K562 (cell line): ENCODE data around the gene AKT1. TPM values are rescaled to one million over a fixed set of nuclear protein-coding genes. Genes with fewer than 3 reads are reported as not detected.

Source experiments
- CHD4 ChIP-seq: fragments of 200-600 bp; sonication (generic); IDR thresholded peaks from 3 replicates; pipeline ENCODE4 v1.6.1; 2012; ENCODE audit warnings: low read depth, mild to moderate bottlenecking, mixed read lengths, low read length, inconsistent platforms; ENCODE audit not compliant: insufficient read depth, insufficient replicate concordance, poor library complexity, severe bottlenecking
- ESRRB ChIP-seq: fragments of 250-450 bp; sonication (Bioruptor Pico); IDR thresholded peaks from 2 replicates; pipeline ENCODE4 v1.5.0; 2020; ENCODE audit warnings: mild to moderate bottlenecking, moderate library complexity, borderline replicate concordance
- FOSL1 ChIP-seq: fragments of 200-800 bp; sonication (Bioruptor generic); conservative IDR thresholded peaks from 2 replicates; pipeline ENCODE4 v1.6.1; 2016; ENCODE audit warnings: missing genetic modification characterization, missing compliant biosample characterization
- FOXP1 ChIP-seq: sonication (generic); formaldehyde crosslinking; IDR thresholded peaks from 2 replicates; pipeline ENCODE4 v1.8.0; 2022; ENCODE audit warnings: mild to moderate bottlenecking, missing genetic modification reagents
- HIVEP1 ChIP-seq: fragments of 250-450 bp; sonication (Bioruptor Pico); IDR thresholded peaks from 2 replicates; pipeline ENCODE4 v1.4.0; 2020; ENCODE audit warnings: mild to moderate bottlenecking
- KDM5B ChIP-seq: fragments of 200-600 bp; sonication (generic); IDR thresholded peaks from 2 replicates; pipeline ENCODE4 v1.6.1; 2012; ENCODE audit warnings: low read depth, mild to moderate bottlenecking, moderate library complexity, low read length, control low read depth, inconsistent platforms; ENCODE audit not compliant: insufficient replicate concordance
- NCOR1 ChIP-seq: fragments of 450-650 bp; IDR thresholded peaks from 2 replicates; pipeline ENCODE4 v1.6.1; 2016; ENCODE audit warnings: mild to moderate bottlenecking, moderate library complexity
- NONO ChIP-seq, 2 experiments: fragments of 200-400 bp in 1 of 2; fragments of 450-650 bp in 1 of 2; formaldehyde crosslinking in 1 of 2; IDR thresholded peaks; 2 replicates each; pipeline ENCODE4 v1.6.1; 2017; ENCODE audit warnings: low read depth in 2 of 2, mild to moderate bottlenecking in 2 of 2, moderate library complexity in 2 of 2, low read length in 1 of 2
- ZHX1 ChIP-seq: fragments of 150-350 bp; conservative IDR thresholded peaks from 2 replicates; pipeline ENCODE4 v1.6.1; 2014; ENCODE audit warnings: low read length
- ZNF146 ChIP-seq: IDR thresholded peaks from one replicate; pipeline ENCODE4 v1.6.1; 2018; ENCODE audit warnings: missing compliant biosample characterization; ENCODE audit not compliant: unreplicated experiment
- polyA plus RNA-seq, 8 experiments: library from polyadenylated mRNA; depleted of rRNA in 4 of 8; stranded (reverse) in 5 of 8; unstranded in 3 of 8; fragments of >200 nt; fragmentation: Nextera tagmentation in 2 of 8; fragmentation: Illumina TruSeq in 1 of 8; extraction: Ambion mirVana in 2 of 8; extraction: Trizol in 1 of 8; gene quantifications; 2 replicates each; pipeline versions ENCODE4 v1.2.1 to v1.2.3, GENCODE V29; 2011 to 2014; ENCODE audit warnings: inconsistent platforms in 1 of 8, missing spikeins in 1 of 8
- total RNA-seq, 7 experiments: library from RNA; depleted of rRNA in 6 of 7; stranded (reverse); fragments of >200 nt in 6 of 7; fragmentation: Illumina TruSeq in 2 of 7; extraction: Trizol in 2 of 7; gene quantifications; 2 replicates each; pipeline versions ENCODE4 v1.2.1 to v1.2.3, GENCODE V29; 2011 to 2021; ENCODE audit warnings: low replicate concordance in 1 of 7
- TF ChIP-seq, protein P1 (sequence below): fragments of 250-450 bp; sonication (Bioruptor Pico); IDR thresholded peaks from 2 replicates; pipeline ENCODE4 v1.4.0; 2020

The AKT1 gene
- total and polyA plus RNA-seq, 9 of the 15 experiments (the other 6 are each of a cell fraction or from before 2014, with no cell fraction given), result 0.49 to 132 (median 75.1) TPM

GRCh38 chr14:104751539-104752422, 43.8 kb downstream of the AKT1 start (continued):
- TF ChIP-seq ESRRB (CRISPR knock-in tag) (no peak), CHD4 (no peak), ZNF146 (CRISPR knock-in tag) (no peak), FOSL1 (tag) (no peak), ZHX1 (no peak), FOXP1 (CRISPR knock-in tag) (0 out of 2 replicates have a peak, but pooled peaks have one; percentile 70), NONO (IDR thresholded peaks at IDR 0.05; ENCODE audit: low read depth in 2 of 2, low read length in 1 of 2) (no peak), HIVEP1 (CRISPR knock-in tag) (no peak), NCOR1 (no peak), KDM5B (no peak)
- TF ChIP-seq, protein P1, sequence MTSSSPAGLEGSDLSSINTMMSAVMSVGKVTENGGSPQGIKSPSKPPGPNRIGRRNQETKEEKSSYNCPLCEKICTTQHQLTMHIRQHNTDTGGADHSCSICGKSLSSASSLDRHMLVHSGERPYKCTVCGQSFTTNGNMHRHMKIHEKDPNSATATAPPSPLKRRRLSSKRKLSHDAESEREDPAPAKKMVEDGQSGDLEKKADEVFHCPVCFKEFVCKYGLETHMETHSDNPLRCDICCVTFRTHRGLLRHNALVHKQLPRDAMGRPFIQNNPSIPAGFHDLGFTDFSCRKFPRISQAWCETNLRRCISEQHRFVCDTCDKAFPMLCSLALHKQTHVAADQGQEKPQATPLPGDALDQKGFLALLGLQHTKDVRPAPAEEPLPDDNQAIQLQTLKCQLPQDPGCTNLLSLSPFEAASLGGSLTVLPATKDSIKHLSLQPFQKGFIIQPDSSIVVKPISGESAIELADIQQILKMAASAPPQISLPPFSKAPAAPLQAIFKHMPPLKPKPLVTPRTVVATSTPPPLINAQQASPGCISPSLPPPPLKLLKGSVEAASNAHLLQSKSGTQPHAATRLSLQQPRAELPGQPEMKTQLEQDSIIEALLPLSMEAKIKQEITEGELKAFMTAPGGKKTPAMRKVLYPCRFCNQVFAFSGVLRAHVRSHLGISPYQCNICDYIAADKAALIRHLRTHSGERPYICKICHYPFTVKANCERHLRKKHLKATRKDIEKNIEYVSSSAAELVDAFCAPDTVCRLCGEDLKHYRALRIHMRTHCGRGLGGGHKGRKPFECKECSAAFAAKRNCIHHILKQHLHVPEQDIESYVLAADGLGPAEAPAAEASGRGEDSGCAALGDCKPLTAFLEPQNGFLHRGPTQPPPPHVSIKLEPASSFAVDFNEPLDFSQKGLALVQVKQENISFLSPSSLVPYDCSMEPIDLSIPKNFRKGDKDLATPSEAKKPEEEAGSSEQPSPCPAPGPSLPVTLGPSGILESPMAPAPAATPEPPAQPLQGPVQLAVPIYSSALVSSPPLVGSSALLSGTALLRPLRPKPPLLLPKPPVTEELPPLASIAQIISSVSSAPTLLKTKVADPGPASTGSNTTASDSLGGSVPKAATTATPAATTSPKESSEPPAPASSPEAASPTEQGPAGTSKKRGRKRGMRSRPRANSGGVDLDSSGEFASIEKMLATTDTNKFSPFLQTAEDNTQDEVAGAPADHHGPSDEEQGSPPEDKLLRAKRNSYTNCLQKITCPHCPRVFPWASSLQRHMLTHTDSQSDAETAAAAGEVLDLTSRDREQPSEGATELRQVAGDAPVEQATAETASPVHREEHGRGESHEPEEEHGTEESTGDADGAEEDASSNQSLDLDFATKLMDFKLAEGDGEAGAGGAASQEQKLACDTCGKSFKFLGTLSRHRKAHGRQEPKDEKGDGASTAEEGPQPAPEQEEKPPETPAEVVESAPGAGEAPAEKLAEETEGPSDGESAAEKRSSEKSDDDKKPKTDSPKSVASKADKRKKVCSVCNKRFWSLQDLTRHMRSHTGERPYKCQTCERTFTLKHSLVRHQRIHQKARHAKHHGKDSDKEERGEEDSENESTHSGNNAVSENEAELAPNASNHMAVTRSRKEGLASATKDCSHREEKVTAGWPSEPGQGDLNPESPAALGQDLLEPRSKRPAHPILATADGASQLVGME, result no peak
